ENCODE data around the gene OR52A1. TPM values are rescaled to one million over a fixed set of nuclear protein-coding genes. Genes with fewer than 3 reads are reported as not detected.
"Not testable (repeated sequence)": the region's sequence is repeated elsewhere in the genome, so short reads cannot be mapped to it uniquely, and the experiment has no call there.

OR52A1 gene
- total RNA-seq, 2 experiments from 2014 or later: not detected

GRCh38 chr11:5160217-5160616 lies 5.7 kb upstream of the OR52A1 start:
- H3K4me3 Mint-ChIP-seq; H3K27me3 Mint-ChIP-seq; H3K36me3 Mint-ChIP-seq; ATAC-seq (ENCODE audit: low read depth); H3K4me1 Mint-ChIP-seq; H3K27ac Mint-ChIP-seq; H3K9me3 Mint-ChIP-seq; DNase-seq; POLR2A ChIA-PET: not testable (repeated sequence)

DNA sequence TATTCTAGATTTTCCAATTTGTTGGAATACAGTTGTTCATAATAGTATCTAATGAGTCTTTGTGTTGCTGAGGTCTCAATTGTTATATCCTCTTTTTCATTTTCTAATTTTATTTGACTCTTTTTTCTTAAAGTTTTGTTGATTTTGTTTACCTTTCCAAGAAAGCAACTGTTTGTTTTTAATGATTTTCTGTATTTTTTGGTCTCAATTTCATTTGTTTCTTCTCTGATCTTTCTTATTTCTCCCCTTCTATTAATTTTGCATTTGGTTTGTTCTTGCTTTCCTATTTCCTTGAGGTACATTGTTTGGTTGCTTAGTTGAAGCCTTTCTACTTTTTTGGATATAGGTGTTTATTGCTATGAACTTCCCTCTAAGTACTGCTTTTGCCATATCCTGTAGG lies 5.2 kb upstream of the OR52A1 start:
- Mint-ChIP-seq H3K9me3 (no peaks in the 10 kb centered on the region), H3K4me1 (no peaks in the 10 kb centered on the region), H3K36me3 (no peaks in the 10 kb centered on the region), H3K27me3 (peaks cover 1% of the 10 kb centered on the region), H3K4me3 (no peak overlapping the region), H3K27ac (no peak overlapping the region)
- ATAC-seq (ENCODE audit: low read depth): no peak
- no peak for DNase-seq
- POLR2A ChIA-PET: no interaction called here

DNA sequence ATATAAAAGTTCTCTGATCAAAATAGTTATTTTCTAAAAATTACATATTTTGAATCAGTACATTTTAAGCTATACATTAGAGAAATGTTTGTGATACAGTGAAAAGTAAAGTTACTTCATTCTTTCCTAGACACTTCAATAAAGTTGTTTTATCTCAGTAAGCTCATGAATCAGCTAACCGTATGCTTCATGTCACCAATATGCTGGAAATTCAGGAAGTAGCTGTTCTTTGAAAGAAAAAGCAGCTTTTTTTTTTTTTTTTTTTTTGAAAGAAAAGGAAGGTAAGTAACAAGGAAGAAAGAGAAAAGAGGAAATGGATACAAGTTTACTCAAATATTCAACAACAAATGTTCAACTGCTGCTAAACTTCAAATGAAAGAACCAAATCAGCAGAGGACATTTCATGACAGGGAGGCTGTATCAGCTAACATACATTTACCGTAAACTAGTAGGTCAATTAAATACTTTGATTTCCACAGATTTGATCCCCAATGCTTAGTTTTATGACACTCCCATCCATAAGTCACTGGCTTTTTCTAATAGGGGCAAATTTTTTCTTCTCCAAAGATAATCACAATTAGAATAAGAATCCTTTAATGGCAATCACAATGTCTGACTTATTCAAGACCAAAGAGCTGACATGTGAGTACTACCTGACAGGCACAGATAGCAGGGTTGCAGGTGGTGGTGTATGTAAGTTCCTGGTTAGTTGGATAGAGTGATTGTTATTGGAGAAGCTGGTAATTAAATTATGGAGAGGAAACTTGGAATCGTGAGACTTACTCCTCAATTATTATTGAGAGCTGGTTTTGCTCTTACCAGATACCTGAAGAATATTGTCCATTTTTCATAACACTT lies 754 bp downstream of the OR52A1 start:
- no peaks in the 10 kb centered on the region for H3K36me3 Mint-ChIP-seq
- no peaks in the 10 kb centered on the region for H3K4me1 Mint-ChIP-seq
- no peaks in the 10 kb centered on the region for H3K27me3 Mint-ChIP-seq
- H3K4me3 Mint-ChIP-seq: no peak overlapping the region
- H3K27ac Mint-ChIP-seq: no peak overlapping the region
- no peak for DNase-seq
- no peak for ATAC-seq (ENCODE audit: low read depth)
- POLR2A ChIA-PET: no interaction called here
- H3K9me3 Mint-ChIP-seq: no peaks in the 10 kb centered on the region

- Mint-ChIP-seq H3K27me3 (no peaks in the 10 kb centered on the region), H3K36me3 (no peaks in the 10 kb centered on the region), H3K4me3 (no peak overlapping the region), H3K27ac (no peak overlapping the region), H3K4me1 (no peaks in the 10 kb centered on the region), H3K9me3 (no peaks in the 10 kb centered on the region)
- POLR2A ChIA-PET: no interaction called here
- no peak for ATAC-seq (ENCODE audit: low read depth)
- DNase-seq: no peak
Measured at GRCh38 chr11:5151713-5152153, 2.8 kb downstream of the OR52A1 start.

DNA sequence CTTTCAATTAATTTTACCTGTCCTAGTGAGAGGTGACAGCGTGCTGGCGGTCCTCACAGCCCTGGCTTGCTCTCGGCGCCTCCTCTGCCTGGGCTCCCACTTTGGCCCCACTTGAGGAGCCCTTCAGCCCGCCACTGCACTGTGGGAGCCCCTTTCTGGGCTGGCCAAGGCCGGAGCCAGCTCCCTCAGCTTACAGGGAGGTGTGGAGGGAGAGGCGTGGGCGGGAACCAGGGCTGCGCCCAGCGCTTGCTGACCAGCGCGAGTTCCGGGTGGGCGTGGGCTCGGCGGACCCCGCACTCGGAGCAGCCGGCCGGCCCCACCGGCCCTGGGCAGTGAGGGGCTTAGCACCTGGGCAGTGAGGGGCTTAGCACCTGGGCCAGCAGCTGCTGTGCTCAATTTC lies 10.4 kb downstream of the OR52A1 start:
- DNase-seq, H3K27me3 Mint-ChIP-seq: not testable (repeated sequence)

DNA sequence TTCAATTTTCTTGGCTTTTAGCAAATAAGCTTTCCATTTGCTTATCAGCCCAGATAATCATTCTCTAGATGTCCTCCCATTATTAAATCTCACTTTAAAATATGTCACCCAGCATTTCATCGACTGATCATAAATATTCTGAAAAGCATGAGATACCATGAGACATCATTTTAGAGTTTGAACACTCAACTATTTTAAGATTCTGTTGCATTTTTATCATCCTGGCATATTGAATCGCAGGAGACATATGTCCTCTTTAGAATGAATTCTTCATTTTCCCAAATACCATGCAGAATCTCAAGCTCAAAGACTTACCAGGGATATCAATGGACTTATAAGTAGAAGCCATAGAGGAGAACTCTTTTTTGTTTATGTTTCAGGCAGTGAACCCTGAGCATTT lies 16.6 kb downstream of the OR52A1 start, which contains the start of gene OR52A5:
OR52A5 (minus strand) TSS at position 361 of the 400 bp plus-strand sequence. CDS start 5,714 bp downstream, outside the sequence.
- Mint-ChIP-seq H3K9me3 (no peaks in the 10 kb centered on the region), H3K27me3 (peaks cover 2% of the 10 kb centered on the region), H3K4me3 (no peak within 1 kb of the TSS), H3K27ac (no peak within 1 kb of the TSS), H3K4me1 (no peaks in the 10 kb centered on the region), H3K36me3 (no peaks in the 10 kb centered on the region)
- ATAC-seq (ENCODE audit: low read depth) (no peak), DNase-seq (no peak)
- POLR2A ChIA-PET: no interaction called here

More for the DNA sequence above, 10.4 kb downstream of the OR52A1 start:
- POLR2A ChIA-PET; H3K27ac Mint-ChIP-seq; H3K36me3 Mint-ChIP-seq; ATAC-seq (ENCODE audit: low read depth); H3K9me3 Mint-ChIP-seq; H3K4me1 Mint-ChIP-seq; H3K4me3 Mint-ChIP-seq: not testable (repeated sequence)

DNA sequence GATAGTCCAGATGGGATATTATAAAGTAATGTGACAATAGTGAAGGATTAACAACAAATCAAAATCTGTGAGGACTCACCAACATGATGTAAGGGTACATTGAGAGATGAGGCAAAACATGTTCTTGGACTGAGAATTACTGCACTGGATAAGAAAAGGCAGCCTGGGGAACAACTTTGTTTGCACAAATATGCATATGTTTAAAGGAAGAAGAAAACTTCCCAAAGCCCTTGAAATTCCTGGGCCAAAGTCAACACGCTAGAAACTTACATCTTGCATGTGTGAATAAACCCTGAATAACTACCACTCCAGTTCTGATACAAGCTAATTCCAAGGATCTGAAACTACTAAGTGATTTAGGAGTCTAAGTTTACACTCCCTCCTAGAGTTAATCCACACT lies 17.5 kb downstream of the OR52A1 start:
- no peak overlapping the region for H3K27ac Mint-ChIP-seq
- no peaks in the 10 kb centered on the region for H3K36me3 Mint-ChIP-seq
- ATAC-seq (ENCODE audit: low read depth): no peak
- H3K27me3 Mint-ChIP-seq: peaks cover 2% of the 10 kb centered on the region
- no peak for DNase-seq
- POLR2A ChIA-PET: no interaction called here
- H3K4me1 Mint-ChIP-seq: no peaks in the 10 kb centered on the region
- H3K4me3 Mint-ChIP-seq: no peak overlapping the region
- no peaks in the 10 kb centered on the region for H3K9me3 Mint-ChIP-seq

DNA sequence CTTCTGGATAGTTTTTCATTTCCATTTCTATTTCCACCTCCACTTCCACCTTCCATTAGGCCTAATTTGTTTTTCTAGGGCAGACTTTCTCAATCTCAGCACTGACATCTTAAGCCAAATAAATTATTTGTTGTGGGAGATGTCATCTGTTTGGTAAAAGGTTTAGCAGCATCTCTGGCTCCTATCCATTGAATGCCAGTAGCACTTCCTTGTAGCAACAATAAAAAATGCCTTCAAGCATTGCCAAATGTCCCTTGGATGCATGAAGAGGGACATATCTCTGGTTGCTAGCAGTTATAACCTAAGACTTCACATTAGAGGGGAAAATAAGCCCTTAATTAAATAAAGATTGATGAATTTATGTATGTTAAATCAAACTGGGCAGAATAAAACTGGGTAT lies 18.3 kb downstream of the OR52A1 start:
- DNase-seq (no peak), ATAC-seq (ENCODE audit: low read depth) (no peak)
- H3K27ac Mint-ChIP-seq: no peak overlapping the region
- no peak overlapping the region for H3K4me3 Mint-ChIP-seq
- H3K36me3 Mint-ChIP-seq: no peaks in the 10 kb centered on the region
- POLR2A ChIA-PET: no interaction called here
- H3K4me1 Mint-ChIP-seq: no peaks in the 10 kb centered on the region
- H3K27me3 Mint-ChIP-seq: peaks cover 2% of the 10 kb centered on the region
- H3K9me3 Mint-ChIP-seq: no peaks in the 10 kb centered on the region

GRCh38 chr11:5131584-5132335 lies 22.8 kb downstream of the OR52A1 start:
- ATAC-seq (ENCODE audit: low read depth) (no peak), DNase-seq (no peak)
- Mint-ChIP-seq H3K36me3 (no peaks in the 10 kb centered on the region), H3K27me3 (peaks cover 5% of the 10 kb centered on the region), H3K4me1 (no peaks in the 10 kb centered on the region), H3K4me3 (no peak overlapping the region), H3K27ac (no peak overlapping the region), H3K9me3 (no peaks in the 10 kb centered on the region)
- POLR2A ChIA-PET: no interaction called here

DNA sequence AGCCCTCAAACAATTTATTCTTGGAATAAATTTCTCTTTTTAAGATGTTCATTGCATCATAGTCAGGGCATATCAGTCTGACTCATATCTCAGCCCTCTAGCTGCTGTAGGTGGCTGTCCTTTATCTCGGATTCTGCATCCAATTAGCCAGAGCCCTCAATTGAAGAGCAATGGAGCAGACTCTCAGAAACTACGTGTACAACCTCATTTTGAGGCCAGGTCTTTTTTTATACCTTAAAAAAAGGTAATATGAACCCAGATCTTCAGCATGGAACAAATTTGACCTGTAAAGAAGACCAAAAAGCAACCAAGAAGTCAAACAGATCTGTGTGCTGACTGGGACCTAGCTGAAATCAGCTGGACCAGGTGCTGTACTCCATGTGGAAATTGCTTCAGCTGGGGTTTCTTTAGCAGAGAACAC lies 25.1 kb downstream of the OR52A1 start:
- POLR2A ChIA-PET: no interaction called here
- H3K9me3 Mint-ChIP-seq: no peaks in the 10 kb centered on the region
- peaks cover 8% of the 10 kb centered on the region for H3K27me3 Mint-ChIP-seq
- H3K27ac Mint-ChIP-seq: no peak overlapping the region
- ATAC-seq (ENCODE audit: low read depth) (no peak), DNase-seq (no peak)
- H3K4me1 Mint-ChIP-seq: no peaks in the 10 kb centered on the region
- H3K36me3 Mint-ChIP-seq: no peaks in the 10 kb centered on the region
- H3K4me3 Mint-ChIP-seq: no peak overlapping the region

- DNase-seq (no peak), ATAC-seq (ENCODE audit: low read depth) (no peak)
- Mint-ChIP-seq H3K4me3 (no peak overlapping the region), H3K4me1 (no peaks in the 10 kb centered on the region), H3K27me3 (peaks cover 7% of the 10 kb centered on the region), H3K36me3 (no peaks in the 10 kb centered on the region), H3K27ac (no peak overlapping the region), H3K9me3 (no peaks in the 10 kb centered on the region)
- POLR2A ChIA-PET: no interaction called here
Measured at GRCh38 chr11:5124891-5125620, 29.5 kb downstream of the OR52A1 start.

DNA sequence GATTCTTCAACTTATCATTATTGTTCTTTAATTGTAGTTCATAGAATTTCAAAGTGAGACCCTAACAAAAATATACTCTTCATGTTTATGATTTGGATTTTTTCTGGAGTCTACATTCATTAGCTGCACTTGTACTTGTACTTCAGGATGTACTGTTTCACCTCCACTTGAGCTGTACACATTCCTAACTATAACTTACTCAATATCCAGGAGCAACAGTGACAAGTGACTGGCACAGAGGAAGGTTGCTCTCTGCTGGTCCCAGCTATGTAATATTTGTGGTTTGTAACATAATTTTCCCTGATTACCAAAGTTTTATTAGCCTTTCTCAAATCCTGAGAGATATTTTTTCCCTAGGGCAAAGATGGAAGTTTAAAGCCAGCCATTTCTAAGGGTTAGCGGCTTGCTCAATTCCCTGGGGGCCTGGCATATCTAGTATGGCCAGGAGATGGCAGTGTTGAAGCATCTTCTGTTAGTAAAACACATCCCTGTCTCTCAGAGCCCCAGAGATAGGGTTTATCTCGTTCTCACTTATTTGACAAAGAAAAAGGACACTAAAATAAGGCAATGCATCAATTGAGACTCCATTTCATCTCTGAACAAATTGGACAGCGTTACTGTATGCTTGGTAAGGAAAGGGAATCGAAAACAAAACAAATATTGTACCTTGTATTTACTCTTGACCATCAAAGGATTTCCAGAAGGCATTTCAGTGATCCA lies 30.6 kb downstream of the OR52A1 start:
- H3K36me3 Mint-ChIP-seq: no peaks in the 10 kb centered on the region
- POLR2A ChIA-PET: no interaction called here
- H3K27me3 Mint-ChIP-seq: peaks cover 4% of the 10 kb centered on the region
- no peaks in the 10 kb centered on the region for H3K4me1 Mint-ChIP-seq
- no peaks in the 10 kb centered on the region for H3K9me3 Mint-ChIP-seq
- no peak for DNase-seq
- H3K4me3 Mint-ChIP-seq: no peak overlapping the region
- ATAC-seq (ENCODE audit: low read depth): no peak
- H3K27ac Mint-ChIP-seq: no peak overlapping the region

DNA sequence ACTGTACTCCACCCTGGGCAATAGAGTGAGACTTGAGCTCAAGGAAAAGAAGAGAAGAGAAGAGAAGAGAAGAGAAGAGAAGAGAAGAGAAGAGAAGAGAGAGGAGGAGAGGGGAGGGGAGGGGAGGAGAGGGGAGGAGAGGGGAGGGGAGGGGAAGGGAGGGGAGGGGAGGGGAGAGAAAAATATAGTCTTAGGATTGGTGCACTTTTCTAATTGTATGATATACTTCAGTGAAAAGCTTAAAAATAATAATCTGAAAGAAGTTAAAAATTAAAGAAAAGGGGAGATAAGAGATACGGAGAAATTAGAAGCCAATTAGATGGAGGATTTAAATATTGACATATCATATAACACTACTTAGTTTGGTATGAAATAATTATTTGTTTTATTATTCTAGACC lies 35.7 kb downstream of the OR52A1 start:
- no peaks in the 10 kb centered on the region for H3K36me3 Mint-ChIP-seq
- DNase-seq (no peak), ATAC-seq (ENCODE audit: low read depth) (no peak)
- no peaks in the 10 kb centered on the region for H3K9me3 Mint-ChIP-seq
- POLR2A ChIA-PET: no interaction called here
- no peaks in the 10 kb centered on the region for H3K4me1 Mint-ChIP-seq
- H3K27ac Mint-ChIP-seq: no peak overlapping the region
- no peak overlapping the region for H3K4me3 Mint-ChIP-seq
- H3K27me3 Mint-ChIP-seq: peaks cover 2% of the 10 kb centered on the region
